Trophoblast cell (in vitro differentiated cells and primary cell): ENCODE data around the gene DHX34.
"Not testable (repeated sequence)": the region's sequence is repeated elsewhere in the genome, so short reads cannot be mapped to it uniquely, and the experiment has no call there.

ENCODE experiments used
- DNase-seq, 2 donors: peaks; one replicate each; pipeline ENCODE4 v3.0.0-alpha.2; 2016
- H2AFZ ChIP-seq: 2 replicates; pipeline ENCODE4 v1.6.1; 2013; ENCODE audit warnings: low read length, moderate library complexity, mild to moderate bottlenecking; ENCODE audit not compliant: insufficient read depth, poor library complexity
- H2AK5ac ChIP-seq: 2 replicates; pipeline ENCODE4 v1.6.1; 2013; ENCODE audit warnings: mild to moderate bottlenecking, low read length
- H2BK120ac ChIP-seq: 2 replicates; pipeline ENCODE4 v1.6.1; 2013; ENCODE audit warnings: low read length, mild to moderate bottlenecking, moderate library complexity; ENCODE audit not compliant: insufficient read depth, poor library complexity
- H2BK12ac ChIP-seq: 2 replicates; pipeline ENCODE4 v1.6.1; 2013; ENCODE audit warnings: mild to moderate bottlenecking, low read length, moderate library complexity
- H2BK5ac ChIP-seq: 2 replicates; pipeline ENCODE4 v1.6.1; 2013; ENCODE audit warnings: low read length, low read depth, moderate library complexity, mild to moderate bottlenecking; ENCODE audit not compliant: poor library complexity
- H3K14ac ChIP-seq: 2 replicates; pipeline ENCODE4 v1.6.1; 2013; ENCODE audit warnings: mild to moderate bottlenecking, low read length
- H3K18ac ChIP-seq: 2 replicates; pipeline ENCODE4 v1.6.1; 2013; ENCODE audit warnings: mild to moderate bottlenecking, low read length
- H3K23ac ChIP-seq: 2 replicates; pipeline ENCODE4 v1.6.1; 2013; ENCODE audit warnings: low read length
- H3K27ac ChIP-seq: 2 replicates; pipeline ENCODE4 v1.5.1; 2013; ENCODE audit warnings: low read depth, mild to moderate bottlenecking, inconsistent platforms, low read length, moderate library complexity
- H3K27me3 ChIP-seq: 2 replicates; pipeline ENCODE4 v1.6.1; 2013; ENCODE audit warnings: inconsistent platforms, mild to moderate bottlenecking, low read length, moderate library complexity; ENCODE audit not compliant: insufficient read depth
- H3K36me3 ChIP-seq, 2 experiments: 1 replicate in 1 of 2; 2 replicates in 1 of 2; pipeline ENCODE4 v1.6.1; 2013; ENCODE audit warnings: low read length in 2 of 2, mild to moderate bottlenecking in 2 of 2, moderate library complexity in 1 of 2; ENCODE audit not compliant: insufficient read depth in 2 of 2, control insufficient read depth in 1 of 2
- H3K4ac ChIP-seq: 2 replicates; pipeline ENCODE4 v1.6.1; 2013; ENCODE audit warnings: low read depth, mild to moderate bottlenecking, low read length, moderate library complexity
- H3K4me1 ChIP-seq, 2 experiments: 1 replicate in 1 of 2; 2 replicates in 1 of 2; pipeline ENCODE4 v1.6.1; 2013; ENCODE audit warnings: low read length in 2 of 2, mild to moderate bottlenecking in 2 of 2, moderate library complexity in 1 of 2; ENCODE audit not compliant: insufficient read depth in 2 of 2, control insufficient read depth in 1 of 2
- H3K4me2 ChIP-seq: 2 replicates; pipeline ENCODE4 v1.6.1; 2013; ENCODE audit warnings: inconsistent platforms, mild to moderate bottlenecking, low read length, moderate library complexity
- H3K4me3 ChIP-seq: 2 replicates; pipeline ENCODE4 v1.5.1; 2013; ENCODE audit warnings: mild to moderate bottlenecking, low read depth, low read length, inconsistent platforms
- H3K79me1 ChIP-seq: one replicate; pipeline ENCODE4 v1.6.1; 2013; ENCODE audit warnings: low read length
- H3K79me2 ChIP-seq: 2 replicates; pipeline ENCODE4 v1.6.1; 2013; ENCODE audit warnings: low read length, mild to moderate bottlenecking; ENCODE audit not compliant: control insufficient read depth, insufficient read depth, poor library complexity
- H3K9ac ChIP-seq: 2 replicates; pipeline ENCODE4 v1.6.1; 2013; ENCODE audit warnings: mild to moderate bottlenecking, low read length
- H3K9me3 ChIP-seq: 2 replicates; pipeline ENCODE4 v1.6.1; 2013; ENCODE audit warnings: low read depth, mild to moderate bottlenecking, control low read depth, inconsistent platforms, low read length; ENCODE audit not compliant: insufficient read depth
- H4K12ac ChIP-seq: 2 replicates; pipeline ENCODE4 v1.6.1; 2013; ENCODE audit warnings: low read depth, mild to moderate bottlenecking, low read length, moderate library complexity
- H4K8ac ChIP-seq: 2 replicates; pipeline ENCODE4 v1.6.1; 2013; ENCODE audit warnings: low read depth, mild to moderate bottlenecking, low read length, moderate library complexity
- H4K91ac ChIP-seq: one replicate; pipeline ENCODE4 v1.6.1; 2013; ENCODE audit warnings: low read depth, mild to moderate bottlenecking, low read length, moderate library complexity
- WGBS: extraction: QIAGEN DNeasy Blood & Tissue Kit; methylation state at CpG from one replicate; pipeline ENCODE4 v1.1.7; 2013; ENCODE audit warnings: missing lambda C conversion rate; ENCODE audit not compliant: insufficient read length, insufficient coverage; ENCODE audit errors: extremely low coverage; 5-methylcytosine and 5-hydroxymethylcytosine counted together

Gene DHX34

DNA sequence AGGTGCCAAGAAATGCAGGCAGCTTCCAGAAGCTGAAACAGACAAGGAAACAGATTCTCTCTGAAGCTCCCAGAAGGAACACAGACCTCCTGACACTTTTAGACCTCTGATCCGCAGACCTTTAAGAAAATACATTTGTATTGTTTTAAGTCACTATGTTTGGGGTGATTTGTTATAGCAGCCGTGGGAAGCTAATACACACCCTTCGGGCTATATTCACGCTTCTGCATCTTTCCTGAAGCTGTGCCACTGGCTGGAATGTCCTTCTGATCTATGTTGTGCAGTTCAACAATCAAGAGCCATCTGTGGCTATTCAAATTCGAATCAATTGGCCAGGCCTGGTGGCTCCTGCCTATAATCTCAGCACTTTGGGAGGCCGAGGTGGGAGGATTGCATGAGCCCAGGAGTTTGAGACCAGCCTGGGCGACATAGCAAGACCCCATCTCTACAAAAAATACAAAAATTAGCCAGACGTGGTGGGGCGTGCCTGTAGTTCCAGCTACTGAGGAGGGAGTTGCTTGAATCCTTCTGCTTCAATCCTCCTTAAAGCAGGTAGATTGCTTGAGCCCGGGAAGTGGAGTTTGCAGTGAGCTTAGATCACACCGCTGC, 5.8 kb upstream of the DHX34 start:
- Histone ChIP-seq H3K4me2 (no peak overlapping the region), H2BK12ac (no peak overlapping the region), H3K36me3 (no peaks in the 10 kb centered on the region), H3K14ac (no peak overlapping the region), H3K23ac (no peak overlapping the region), H4K91ac (no peak overlapping the region), H3K9ac (no peak overlapping the region), H3K27ac (no peak overlapping the region), H2AFZ (no peak overlapping the region), H3K79me1 (no peaks in the 10 kb centered on the region), H3K4ac (no peak overlapping the region), H3K79me2 (no peaks in the 10 kb centered on the region), H4K8ac (no peak overlapping the region), H2AK5ac (no peak overlapping the region), H3K4me1 (no peaks in the 10 kb centered on the region), H4K12ac (no peak overlapping the region), H3K27me3 (no peaks in the 10 kb centered on the region), H2BK120ac (no peak overlapping the region), H3K4me3 (no peak overlapping the region), H3K18ac (no peak overlapping the region), H3K9me3 (no peaks in the 10 kb centered on the region), H2BK5ac (no peak overlapping the region)
- no peak for DNase-seq
- no CpG with 5 or more reads among the region's 11 CpGs for WGBS

DNA sequence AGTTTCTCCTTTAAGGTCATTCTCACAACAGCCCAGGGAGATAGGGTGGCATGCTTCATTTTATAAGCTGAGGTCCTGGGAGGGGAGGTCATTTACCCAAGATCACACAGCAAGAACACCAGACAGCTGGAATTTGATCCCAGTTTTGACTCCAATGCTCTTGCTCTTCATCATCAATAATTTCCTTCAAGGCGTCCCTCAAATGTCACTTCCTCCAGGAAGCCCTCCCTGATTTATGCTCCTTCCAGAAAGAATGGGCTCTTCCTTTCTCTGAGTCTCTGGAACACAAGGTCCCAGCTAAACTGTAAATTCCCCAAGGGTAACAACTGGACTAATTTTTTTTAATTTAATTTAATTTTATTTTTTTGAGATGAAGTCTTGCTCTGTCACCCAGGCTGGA, 4.7 kb upstream of the DHX34 start:
- no peak overlapping the region for H2BK5ac ChIP-seq
- H3K79me2 ChIP-seq, result peaks cover 2% of the 10 kb centered on the region
- no peak overlapping the region for H2AK5ac ChIP-seq
- no peak overlapping the region for H3K9ac ChIP-seq
- peaks cover 3% of the 10 kb centered on the region for H3K79me1 ChIP-seq
- H3K14ac ChIP-seq, result no peak overlapping the region
- WGBS, result no CpG with 5 or more reads among the region's 1 CpG
- H3K4me3 ChIP-seq, result no peak overlapping the region
- no peak overlapping the region for H2BK120ac ChIP-seq
- H3K4ac ChIP-seq, result no peak overlapping the region
- no peaks in the 10 kb centered on the region for H3K27me3 ChIP-seq
- H3K36me3 ChIP-seq, result no peaks in the 10 kb centered on the region
- H3K18ac ChIP-seq, result no peak overlapping the region
- DNase-seq, result no peak
- H2BK12ac ChIP-seq, result no peak overlapping the region
- no peak overlapping the region for H3K4me2 ChIP-seq
- no peak overlapping the region for H4K12ac ChIP-seq
- H3K23ac ChIP-seq, result no peak overlapping the region
- no peak overlapping the region for H2AFZ ChIP-seq
- no peaks in the 10 kb centered on the region for H3K9me3 ChIP-seq
- H3K4me1 ChIP-seq, result no peaks in the 10 kb centered on the region
- H4K91ac ChIP-seq, result no peak overlapping the region
- no peak overlapping the region for H3K27ac ChIP-seq
- H4K8ac ChIP-seq, result no peak overlapping the region

DNA sequence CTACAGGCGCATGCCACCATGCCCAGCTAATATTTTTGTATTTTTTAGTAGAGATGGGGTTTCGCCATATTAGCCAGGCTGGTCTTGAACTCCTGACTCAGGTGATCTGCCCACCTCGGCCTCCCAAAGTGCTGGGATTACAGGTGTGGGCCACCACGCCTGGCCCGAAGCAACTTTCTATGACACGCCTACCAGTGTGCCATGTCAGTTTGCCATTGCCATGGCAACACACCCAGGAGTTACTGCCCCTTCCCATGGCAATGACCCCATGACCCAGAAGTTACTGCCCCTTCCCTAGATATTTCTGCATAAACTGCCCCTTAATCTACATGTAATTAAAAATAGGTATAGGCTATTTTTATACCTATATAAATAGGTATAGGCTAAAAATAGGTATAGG, 3.1 kb upstream of the DHX34 start:
- not testable (repeated sequence) for H3K79me1 ChIP-seq, DNase-seq
- no CpG with 5 or more reads among the region's 6 CpGs for WGBS

DNA sequence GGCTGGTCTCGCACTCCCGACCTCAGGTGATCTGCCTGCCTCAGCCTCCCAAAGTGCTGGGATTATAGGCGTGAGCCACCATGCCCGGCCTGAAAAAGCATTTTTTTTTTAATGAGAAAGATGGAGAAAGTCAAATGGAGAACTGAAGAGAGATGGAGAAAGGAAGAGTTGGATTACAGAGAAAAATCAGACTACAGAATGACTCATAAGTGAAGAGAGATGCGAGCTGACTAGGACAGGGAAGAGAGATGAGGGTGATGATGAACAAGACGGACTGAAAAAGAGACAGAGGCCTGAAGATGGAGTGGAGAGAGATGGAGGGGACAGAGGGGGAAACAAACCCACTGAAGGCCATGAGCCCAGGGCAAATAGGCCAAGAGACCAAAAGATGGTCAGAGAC, 1.5 kb downstream of the DHX34 start:
- no peak overlapping the region for H2BK120ac ChIP-seq
- peaks cover 2 to 4% of the 10 kb centered on the region in 2 experiments for H3K4me1 ChIP-seq
- H3K23ac ChIP-seq, result no peak overlapping the region
- no peaks in the 10 kb centered on the region for H3K27me3 ChIP-seq
- no peak overlapping the region for H3K4me3 ChIP-seq
- no peaks in the 10 kb centered on the region for H3K9me3 ChIP-seq
- no peak overlapping the region for H2BK12ac ChIP-seq
- H4K12ac ChIP-seq, result no peak overlapping the region
- WGBS, result no CpG with 5 or more reads among the region's 6 CpGs
- H2AK5ac ChIP-seq, result no peak overlapping the region
- DNase-seq, result no peak
- no peak overlapping the region for H2BK5ac ChIP-seq
- H2AFZ ChIP-seq, result no peak overlapping the region
- no peak overlapping the region for H3K9ac ChIP-seq
- H3K18ac ChIP-seq, result no peak overlapping the region
- H3K4ac ChIP-seq, result no peak overlapping the region
- H3K14ac ChIP-seq, result no peak overlapping the region
- no peak overlapping the region for H4K91ac ChIP-seq
- peaks cover 21 to 31% of the 10 kb centered on the region in 2 experiments for H3K36me3 ChIP-seq
- peaks cover 6% of the 10 kb centered on the region for H3K79me2 ChIP-seq
- peaks cover 4% of the 10 kb centered on the region for H3K79me1 ChIP-seq
- no peak overlapping the region for H3K4me2 ChIP-seq
- no peak overlapping the region for H4K8ac ChIP-seq
- no peak overlapping the region for H3K27ac ChIP-seq

More for the DNA sequence above, 3.1 kb upstream of the DHX34 start:
- H3K79me2 ChIP-seq, H3K36me3 ChIP-seq, H3K4me3 ChIP-seq, H2BK12ac ChIP-seq, H4K12ac ChIP-seq, H3K4ac ChIP-seq, H3K4me2 ChIP-seq, H3K9ac ChIP-seq, H2AFZ ChIP-seq, H3K23ac ChIP-seq, H3K4me1 ChIP-seq, H4K91ac ChIP-seq, H2BK120ac ChIP-seq, H3K9me3 ChIP-seq, H3K27ac ChIP-seq, H2BK5ac ChIP-seq, H3K18ac ChIP-seq, H4K8ac ChIP-seq, H3K27me3 ChIP-seq, H3K14ac ChIP-seq, H2AK5ac ChIP-seq: not testable (repeated sequence)
